Kidney tubule cell (primary cell): Measurements from ENCODE around the gene LYPLA2.
A peak's percentile ranks its signal among the peaks of the same experiment; 100 is the strongest.
"Not testable (repeated sequence)": the region's sequence is repeated elsewhere in the genome, so short reads cannot be mapped to it uniquely, and the experiment has no call there.

Experiments
- DNase-seq: peaks from one replicate; pipeline ENCODE4 v3.0.0-alpha.2; 2018; ENCODE audit warnings: low spot score

LYPLA2 gene

GRCh38 chr1:23801338-23801748 lies 10.4 kb downstream of the LYPLA2 start:
- DNase-seq: no peak

- no peak for DNase-seq
Measured at GRCh38 chr1:23801876-23802275, 10.9 kb downstream of the LYPLA2 start.

GRCh38 chr1:23802809-23803342 lies 11.9 kb downstream of the LYPLA2 start:
- DNase-seq: not testable (repeated sequence)

GRCh38 chr1:23803674-23804073 lies 12.7 kb downstream of the LYPLA2 start:
- DNase-seq: no peak

- no peak for DNase-seq
Measured at GRCh38 chr1:23804183-23804835, 13.4 kb downstream of the LYPLA2 start.

GRCh38 chr1:23805025-23805424 lies 14.1 kb downstream of the LYPLA2 start:
- no peak for DNase-seq

- DNase-seq: no peak
Measured at GRCh38 chr1:23806280-23806679, 15.3 kb downstream of the LYPLA2 start.

GRCh38 chr1:23807453-23807852 lies 16.5 kb downstream of the LYPLA2 start:
- no peak for DNase-seq

- peak; percentile 76 for DNase-seq
Measured at GRCh38 chr1:23809751-23810171, 18.8 kb downstream of the LYPLA2 start.

GRCh38 chr1:23810818-23811540 lies 20.0 kb downstream of the LYPLA2 start:
- peak; percentile 61 for DNase-seq

GRCh38 chr1:23814016-23814415 lies 23.1 kb downstream of the LYPLA2 start:
- no peak for DNase-seq

GRCh38 chr1:23816361-23816760 lies 25.4 kb downstream of the LYPLA2 start:
- no peak for DNase-seq

- no peak for DNase-seq
Measured at GRCh38 chr1:23816906-23817305, 26.0 kb downstream of the LYPLA2 start.

- no peak for DNase-seq
Measured at GRCh38 chr1:23817633-23818032, 26.7 kb downstream of the LYPLA2 start.

GRCh38 chr1:23823767-23824166 lies 32.8 kb downstream of the LYPLA2 start:
- DNase-seq: no peak

GRCh38 chr1:23824711-23825075 lies 33.7 kb downstream of the LYPLA2 start:
- DNase-seq: no peak

- peak; percentile 89 for DNase-seq
Measured at GRCh38 chr1:23825076-23825761, 34.3 kb downstream of the LYPLA2 start, which contains the start of gene HMGCL. TSS of gene HMGCL (minus strand) at chr1:23825429. CDS start at chr1:23825415, 14 bp downstream.

GRCh38 chr1:23825762-23826522 lies 35.0 kb downstream of the LYPLA2 start:
- DNase-seq: no peak

GRCh38 chr1:23826590-23826989 lies 35.6 kb downstream of the LYPLA2 start:
- DNase-seq: not testable (repeated sequence)

- DNase-seq: no peak
Measured at GRCh38 chr1:23827717-23828116, 36.8 kb downstream of the LYPLA2 start.

GRCh38 chr1:23834156-23834555 lies 43.2 kb downstream of the LYPLA2 start:
- DNase-seq: not testable (repeated sequence)

- no peak for DNase-seq
Measured at GRCh38 chr1:23836037-23836436, 45.1 kb downstream of the LYPLA2 start.
